DND-41 (cell line): ENCODE results near the gene TLCD5.

ENCODE experiments used
- EZH2 ChIP-seq: IDR thresholded peaks from 3 replicates; pipeline ENCODE4 v1.6.1; 2012; ENCODE audit warnings: borderline replicate concordance, low read depth, mild to moderate bottlenecking, moderate library complexity, low read length, inconsistent platforms; ENCODE audit not compliant: severe bottlenecking
- TF ChIP-seq, protein P1 (sequence below): IDR thresholded peaks from 2 replicates; pipeline ENCODE4 v1.5.1; 2012; ENCODE audit warnings: borderline replicate concordance, low read length, moderate library complexity, mild to moderate bottlenecking; ENCODE audit not compliant: poor library complexity, severe bottlenecking; ENCODE audit errors: extremely low read depth

DNA sequence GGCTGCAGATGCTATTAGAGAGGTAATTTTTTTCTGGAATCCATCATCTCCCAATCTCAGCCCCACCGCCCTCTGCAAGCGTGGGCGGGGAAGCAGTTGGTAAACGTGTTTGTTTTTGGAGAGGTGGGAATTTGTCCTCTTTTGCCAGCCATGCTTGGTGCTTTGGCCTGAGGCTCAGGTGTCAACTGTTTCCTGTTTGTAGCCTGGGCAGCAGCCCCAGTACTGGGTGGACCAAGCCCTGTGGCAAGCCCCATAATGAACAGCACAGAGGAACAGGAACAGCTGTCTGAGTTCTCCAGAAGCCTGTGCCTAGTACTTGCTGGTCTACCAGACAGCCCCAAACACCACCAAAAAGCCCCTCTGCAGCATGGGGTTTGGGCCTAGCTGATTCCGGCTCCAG is 45.6 kb upstream of the TLCD5 start:
- TF ChIP-seq, protein P1, sequence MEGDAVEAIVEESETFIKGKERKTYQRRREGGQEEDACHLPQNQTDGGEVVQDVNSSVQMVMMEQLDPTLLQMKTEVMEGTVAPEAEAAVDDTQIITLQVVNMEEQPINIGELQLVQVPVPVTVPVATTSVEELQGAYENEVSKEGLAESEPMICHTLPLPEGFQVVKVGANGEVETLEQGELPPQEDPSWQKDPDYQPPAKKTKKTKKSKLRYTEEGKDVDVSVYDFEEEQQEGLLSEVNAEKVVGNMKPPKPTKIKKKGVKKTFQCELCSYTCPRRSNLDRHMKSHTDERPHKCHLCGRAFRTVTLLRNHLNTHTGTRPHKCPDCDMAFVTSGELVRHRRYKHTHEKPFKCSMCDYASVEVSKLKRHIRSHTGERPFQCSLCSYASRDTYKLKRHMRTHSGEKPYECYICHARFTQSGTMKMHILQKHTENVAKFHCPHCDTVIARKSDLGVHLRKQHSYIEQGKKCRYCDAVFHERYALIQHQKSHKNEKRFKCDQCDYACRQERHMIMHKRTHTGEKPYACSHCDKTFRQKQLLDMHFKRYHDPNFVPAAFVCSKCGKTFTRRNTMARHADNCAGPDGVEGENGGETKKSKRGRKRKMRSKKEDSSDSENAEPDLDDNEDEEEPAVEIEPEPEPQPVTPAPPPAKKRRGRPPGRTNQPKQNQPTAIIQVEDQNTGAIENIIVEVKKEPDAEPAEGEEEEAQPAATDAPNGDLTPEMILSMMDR = no peak
- no peak for TF ChIP-seq EZH2
